GM19240 (cell line): Measurements from ENCODE around the gene FAM110D.

Source experiments
- DNase-seq: peaks from one replicate; pipeline ENCODE4 v3.0.0; 2011; ENCODE audit warnings: low spot score; ENCODE audit not compliant: insufficient read length

Gene FAM110D

GRCh38 chr1:26188477-26188876 lies 29.6 kb downstream of the FAM110D start:
- no peak for DNase-seq

- no peak for DNase-seq
These were observed 30.5 kb downstream of the FAM110D start for GRCh38 chr1:26189331-26189730.

DNA sequence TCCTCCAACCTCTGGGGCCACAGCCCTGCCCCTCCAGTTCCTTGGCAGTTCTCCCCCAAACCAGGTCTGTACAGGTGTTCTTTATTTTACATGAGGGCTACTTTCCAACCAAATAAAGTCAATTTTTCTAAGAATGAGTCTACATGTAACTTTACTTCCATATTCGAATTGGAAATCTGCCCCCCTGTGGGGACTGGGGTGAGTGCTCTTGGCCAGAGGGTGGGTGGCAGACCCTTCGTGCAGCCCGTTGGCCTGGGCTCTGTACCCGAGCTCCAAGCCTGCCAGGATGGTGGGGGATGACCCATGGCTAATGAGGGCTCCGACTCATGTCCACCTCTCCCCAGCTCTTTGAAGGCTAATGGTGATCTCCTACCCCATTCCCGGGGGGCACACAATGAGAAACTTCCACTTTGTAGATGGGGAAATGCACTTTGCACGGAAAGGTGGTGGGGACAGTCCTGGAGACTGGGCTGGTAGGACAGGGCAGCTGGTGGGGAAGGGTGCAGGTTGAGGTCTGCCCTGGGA lies 30.9 kb downstream of the FAM110D start:
- no peak for DNase-seq

- no peak for DNase-seq
These were observed 31.6 kb downstream of the FAM110D start, which contains the start of gene CATSPER4 for GRCh38 chr1:26190373-26190987. CATSPER4 (plus strand) TSS chr1:26190602; CDS start chr1:26190628, 26 bp downstream.

- DNase-seq, result no peak
These were observed 32.9 kb downstream of the FAM110D start for GRCh38 chr1:26191739-26192138.

GRCh38 chr1:26195805-26196204 lies 36.9 kb downstream of the FAM110D start:
- DNase-seq, result no peak

GRCh38 chr1:26197301-26197700 lies 38.4 kb downstream of the FAM110D start:
- DNase-seq, result no peak

GRCh38 chr1:26197813-26198212 lies 38.9 kb downstream of the FAM110D start:
- DNase-seq, result no peak

DNA sequence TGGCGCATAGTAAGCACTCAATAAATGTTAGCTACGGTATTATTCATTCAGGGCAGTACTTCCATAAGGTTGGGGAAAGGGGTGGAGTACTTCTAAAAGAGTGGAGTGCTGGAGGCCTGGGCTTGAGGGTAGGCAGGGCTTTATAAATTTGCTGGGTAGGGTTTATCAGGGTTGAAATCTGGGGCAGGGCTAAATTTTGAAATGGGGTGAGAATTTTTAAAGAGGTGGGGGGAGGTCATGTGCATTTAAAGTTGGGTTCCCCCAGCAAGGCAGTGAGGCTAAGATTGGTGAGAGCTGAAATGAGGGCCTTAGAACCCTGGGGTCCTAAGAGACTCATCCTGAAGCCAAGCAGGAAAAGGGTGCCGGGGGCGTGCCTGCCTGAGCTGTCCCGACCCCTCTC lies 41.5 kb downstream of the FAM110D start:
- DNase-seq, result no peak

GRCh38 chr1:26203642-26204318 lies 44.9 kb downstream of the FAM110D start:
- no peak for DNase-seq

- DNase-seq, result no peak
These were observed 51.4 kb downstream of the FAM110D start for GRCh38 chr1:26210147-26210870.

GRCh38 chr1:26212726-26213125 lies 53.8 kb downstream of the FAM110D start:
- no peak for DNase-seq

- no peak for DNase-seq
These were observed 54.5 kb downstream of the FAM110D start for GRCh38 chr1:26213335-26213905.
